Measurements from ENCODE around the gene GLOD4.

GRCh38 chr17:787641-788221 is 5.7 kb upstream of the GLOD4 start:
- TF ChIP-seq CTCF (IDR thresholded peaks at IDR 0.05) (no peak), POLR2A (IDR thresholded peaks at IDR 0.05) (no peak)
